ENCODE data around the gene TNNT2.

TNNT2 gene

GRCh38 chr1:201350361-201350725 is 27.1 kb downstream of the TNNT2 start:
- ChIA-PET POLR2A (ENCODE audit: low non-redundant PET) (no interaction called here), CTCF (interaction anchor here (0.6 to 6.0 kb wide), 4 partner anchors 10 to 96 kb away, joined by 3 to 132 read pairs (median 4); no protein-coding TSS in a partner anchor)
- H3K27ac ChIP-seq = no peak overlapping the region
- TF ChIP-seq CTCF (conservative IDR thresholded peaks at IDR 0.05; ENCODE audit: low read depth) = no peak
- no peak for DNase-seq (ENCODE audit: low spot score)

GRCh38 chr1:201349092-201349491 is 28.4 kb downstream of the TNNT2 start:
- no peak for TF ChIP-seq CTCF (conservative IDR thresholded peaks at IDR 0.05; ENCODE audit: low read depth)
- ChIA-PET POLR2A (ENCODE audit: low non-redundant PET) (interaction anchor here (0.7 kb wide), 1 partner anchor 233 kb away, joined by 3 read pairs; no protein-coding TSS in a partner anchor), CTCF (interaction anchor here (0.8 to 6.0 kb wide), 9 partner anchors 11 to 248 kb away, joined by 3 to 132 read pairs (median 5); no protein-coding TSS in a partner anchor)

GRCh38 chr1:201348211-201348566 is 29.3 kb downstream of the TNNT2 start:
- POLR2A ChIA-PET (ENCODE audit: low non-redundant PET) = interaction anchor here (0.7 kb wide), 2 partner anchors 48 to 232 kb away, joined by 3 to 7 read pairs; no protein-coding TSS in a partner anchor
- CTCF ChIA-PET = interaction anchor here (0.6 to 6.0 kb wide), 25 partner anchors 11 to 311 kb away, joined by 3 to 132 read pairs (median 4); partner anchors contain the start of gene TMEM9
- peak; percentile 91 for DNase-seq (ENCODE audit: low spot score)
- H3K27ac ChIP-seq = no peak overlapping the region
- TF ChIP-seq CTCF (conservative IDR thresholded peaks at IDR 0.05; ENCODE audit: low read depth) = peak; percentile 49

More at GRCh38 chr1:201349092-201349491, 28.4 kb downstream of the TNNT2 start:
- no peak for DNase-seq (ENCODE audit: low spot score)
- no peak overlapping the region for H3K27ac ChIP-seq

- H3K27ac ChIP-seq = no peak overlapping the region
Observed at GRCh38 chr1:201347498-201348210, 29.8 kb downstream of the TNNT2 start.

GRCh38 chr1:201346987-201347386 is 30.5 kb downstream of the TNNT2 start:
- ChIA-PET POLR2A (ENCODE audit: low non-redundant PET) (interaction anchor here (0.5 to 0.6 kb wide), 3 partner anchors 16 to 88 kb away, joined by 3 to 8 read pairs (median 3); no protein-coding TSS in a partner anchor), CTCF (interaction anchor here (0.6 to 6.0 kb wide), 20 partner anchors 11 to 209 kb away, joined by 3 to 132 read pairs (median 4); partner anchors contain the start of gene PKP1)
- DNase-seq (ENCODE audit: low spot score) = no peak
- no peak overlapping the region for H3K27ac ChIP-seq
- no peak for TF ChIP-seq CTCF (conservative IDR thresholded peaks at IDR 0.05; ENCODE audit: low read depth)

More at GRCh38 chr1:201347498-201348210, 29.8 kb downstream of the TNNT2 start:
- no peak for DNase-seq (ENCODE audit: low spot score)
- ChIA-PET CTCF (interaction anchor here (0.6 to 6.0 kb wide), 41 partner anchors 11 to 1485 kb away, joined by 3 to 132 read pairs (median 4); partner anchors contain the start of genes PKP1 and TMEM9), POLR2A (ENCODE audit: low non-redundant PET) (interaction anchor here (0.5 to 0.7 kb wide), 2 partner anchors 48 to 88 kb away, joined by 3 to 7 read pairs; no protein-coding TSS in a partner anchor)
- no peak for TF ChIP-seq CTCF (conservative IDR thresholded peaks at IDR 0.05; ENCODE audit: low read depth)

- DNase-seq (ENCODE audit: low spot score) = peak; percentile 79
Observed at GRCh38 chr1:201346337-201346939, 31.0 kb downstream of the TNNT2 start.

More at GRCh38 chr1:201346337-201346939, 31.0 kb downstream of the TNNT2 start:
- H3K27ac ChIP-seq = no peak overlapping the region
- CTCF ChIA-PET = interaction anchor here (0.6 to 6.0 kb wide), 32 partner anchors 8 to 587 kb away, joined by 3 to 132 read pairs (median 4); partner anchors contain the start of gene PKP1
- TF ChIP-seq CTCF (conservative IDR thresholded peaks at IDR 0.05; ENCODE audit: low read depth) = peak; percentile 50
- POLR2A ChIA-PET (ENCODE audit: low non-redundant PET) = interaction anchor here (0.6 kb wide), 2 partner anchors 16 to 58 kb away, joined by 3 to 8 read pairs; no protein-coding TSS in a partner anchor

All from RWPE1 (cell line).